Measurements from ENCODE around the gene UGT1A8.

DNA sequence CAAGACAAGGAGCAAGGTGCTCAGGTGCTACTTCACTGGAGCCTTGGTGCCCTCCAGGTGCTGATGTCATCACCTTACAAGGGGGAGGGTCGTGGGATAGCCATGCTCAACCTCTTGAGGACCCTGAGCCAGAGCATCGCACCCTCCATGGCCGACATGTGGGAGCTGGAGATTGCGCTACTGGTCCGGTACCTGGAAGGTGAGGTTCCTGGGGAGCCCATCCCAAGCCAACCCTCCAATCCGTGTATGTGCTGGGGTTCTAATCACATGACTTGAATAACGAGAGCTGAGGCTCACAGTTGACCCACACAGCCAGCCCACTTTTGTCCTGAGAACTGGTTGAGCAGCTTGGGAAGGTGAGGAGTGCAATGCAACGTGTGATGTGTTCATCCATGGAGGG lies 186.6 kb downstream of the UGT1A8 start:
- TF ChIP-seq, protein P1, sequence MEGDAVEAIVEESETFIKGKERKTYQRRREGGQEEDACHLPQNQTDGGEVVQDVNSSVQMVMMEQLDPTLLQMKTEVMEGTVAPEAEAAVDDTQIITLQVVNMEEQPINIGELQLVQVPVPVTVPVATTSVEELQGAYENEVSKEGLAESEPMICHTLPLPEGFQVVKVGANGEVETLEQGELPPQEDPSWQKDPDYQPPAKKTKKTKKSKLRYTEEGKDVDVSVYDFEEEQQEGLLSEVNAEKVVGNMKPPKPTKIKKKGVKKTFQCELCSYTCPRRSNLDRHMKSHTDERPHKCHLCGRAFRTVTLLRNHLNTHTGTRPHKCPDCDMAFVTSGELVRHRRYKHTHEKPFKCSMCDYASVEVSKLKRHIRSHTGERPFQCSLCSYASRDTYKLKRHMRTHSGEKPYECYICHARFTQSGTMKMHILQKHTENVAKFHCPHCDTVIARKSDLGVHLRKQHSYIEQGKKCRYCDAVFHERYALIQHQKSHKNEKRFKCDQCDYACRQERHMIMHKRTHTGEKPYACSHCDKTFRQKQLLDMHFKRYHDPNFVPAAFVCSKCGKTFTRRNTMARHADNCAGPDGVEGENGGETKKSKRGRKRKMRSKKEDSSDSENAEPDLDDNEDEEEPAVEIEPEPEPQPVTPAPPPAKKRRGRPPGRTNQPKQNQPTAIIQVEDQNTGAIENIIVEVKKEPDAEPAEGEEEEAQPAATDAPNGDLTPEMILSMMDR (conservative IDR thresholded peaks at IDR 0.05; ENCODE audit: low read length): no peak
- no peak for TF ChIP-seq EZH2phosphoT487 (IDR thresholded peaks at IDR 0.05; ENCODE audit: borderline replicate concordance, low read depth, low read length)

Measured in OCI-LY7 (cell line).